Activated CD4-positive, alpha-beta T cell treated with anti-CD3 and anti-CD28 coated beads, Interleukin-2, amount 10 ng/mL, durations not matched to agents 7 days and 5 days (primary cell): ENCODE measurements around the gene TDP2. TPM values are rescaled to one million over a fixed set of nuclear protein-coding genes. Genes with fewer than 3 reads are reported as not detected.
A peak's percentile ranks its signal among the peaks of the same experiment; 100 is the strongest.
"Not testable (repeated sequence)": the region's sequence is repeated elsewhere in the genome, so short reads cannot be mapped to it uniquely, and the experiment has no call there.

Experiments used
- CTCF ChIA-PET: fragments of 350-600 bp; sonication (Branson Sonifier 250); formaldehyde crosslinking; loops from one replicate; lab custom pipeline; 2021; ENCODE audit warnings: antibody characterized with exemption; lab: Charles Lee
- POLR2A ChIA-PET: fragments of 350-600 bp; sonication (Branson Sonifier 250); formaldehyde crosslinking; loops from one replicate; lab custom pipeline; 2021; ENCODE audit warnings: antibody characterized with exemption; lab: Charles Lee
- DNase-seq: peaks from one replicate; pipeline ENCODE4 v3.0.0-alpha.2; 2020
- H3K27ac Mint-ChIP-seq: one replicate; pipeline ENCODE4 v1.8.0; 2021; ENCODE audit warnings: mild to moderate bottlenecking, moderate library complexity, mixed read lengths
- H3K27me3 Mint-ChIP-seq: one replicate; pipeline ENCODE4 v1.8.0; 2021; ENCODE audit warnings: mixed read lengths
- H3K36me3 Mint-ChIP-seq: one replicate; pipeline ENCODE4 v1.8.0; 2021; ENCODE audit warnings: low read depth, mixed read lengths
- H3K4me1 Mint-ChIP-seq: one replicate; pipeline ENCODE4 v1.8.0; 2021; ENCODE audit warnings: mixed read lengths
- H3K4me3 Mint-ChIP-seq: one replicate; pipeline ENCODE4 v1.8.0; 2021; ENCODE audit warnings: mild to moderate bottlenecking, moderate library complexity, mixed read lengths
- H3K9me3 Mint-ChIP-seq: one replicate; pipeline ENCODE4 v1.8.0; 2021; ENCODE audit warnings: mixed read lengths
- total RNA-seq, 2 experiments: library from RNA; stranded (reverse); gene quantifications; one replicate each; pipeline ENCODE4 v1.2.3, GENCODE V29; 2021

The TDP2 gene, protein sequence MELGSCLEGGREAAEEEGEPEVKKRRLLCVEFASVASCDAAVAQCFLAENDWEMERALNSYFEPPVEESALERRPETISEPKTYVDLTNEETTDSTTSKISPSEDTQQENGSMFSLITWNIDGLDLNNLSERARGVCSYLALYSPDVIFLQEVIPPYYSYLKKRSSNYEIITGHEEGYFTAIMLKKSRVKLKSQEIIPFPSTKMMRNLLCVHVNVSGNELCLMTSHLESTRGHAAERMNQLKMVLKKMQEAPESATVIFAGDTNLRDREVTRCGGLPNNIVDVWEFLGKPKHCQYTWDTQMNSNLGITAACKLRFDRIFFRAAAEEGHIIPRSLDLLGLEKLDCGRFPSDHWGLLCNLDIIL
- total RNA-seq = 10 to 100 TPM; 43.0 to 47.1 TPM

DNA sequence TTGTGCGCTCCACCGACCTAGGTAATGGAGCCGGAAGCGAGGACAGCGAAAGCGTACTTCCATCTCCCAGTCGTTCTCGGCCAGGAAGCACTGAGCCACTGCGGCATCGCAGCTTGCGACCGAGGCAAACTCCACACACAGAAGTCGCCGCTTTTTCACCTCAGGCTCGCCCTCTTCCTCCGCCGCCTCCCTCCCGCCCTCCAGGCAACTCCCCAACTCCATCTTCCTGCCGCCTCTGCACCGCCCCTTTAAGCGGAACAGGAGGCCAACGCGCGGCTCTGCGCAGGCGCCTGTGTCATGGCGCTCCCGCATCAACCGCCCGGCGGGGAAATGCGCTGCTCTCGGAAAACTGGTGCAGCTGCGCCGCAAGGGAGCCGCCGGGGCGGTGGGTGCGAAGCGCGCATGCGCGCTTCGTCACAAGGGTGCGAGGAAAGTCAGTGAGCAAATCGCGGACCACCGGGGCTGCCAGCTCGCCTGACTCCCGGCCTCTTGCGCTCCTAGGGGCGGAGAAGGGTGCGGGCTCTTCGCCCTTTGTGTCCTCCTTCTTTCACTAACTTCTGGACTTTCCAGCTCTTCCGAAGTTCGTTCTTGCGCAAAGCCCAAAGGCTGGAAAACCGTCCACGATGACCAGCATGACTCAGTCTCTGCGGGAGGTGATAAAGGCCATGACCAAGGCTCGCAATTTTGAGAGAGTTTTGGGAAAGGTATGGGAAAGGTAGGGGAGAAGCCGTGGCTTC lies at the start of gene TDP2, which contains the start of gene ACOT13:
TSS of gene TDP2 (minus strand) at position 259 of the 737 bp plus-strand sequence. CDS start at position 222, 37 bp downstream.
TSS of gene ACOT13 (plus strand) at position 437 of the 737 bp plus-strand sequence. CDS start at position 624, 187 bp downstream.
- peak within 1 kb of the TSS; percentile 92 for H3K27ac Mint-ChIP-seq
- peaks cover 60% of the 10 kb centered on the region for H3K36me3 Mint-ChIP-seq
- peak within 1 kb of the TSS; percentile 84 for H3K4me3 Mint-ChIP-seq
- POLR2A ChIA-PET = interaction anchor here (0.7 kb wide), 1 partner anchor 48 kb away, joined by 3 read pairs; no protein-coding TSS in a partner anchor
- peaks cover 37% of the 10 kb centered on the region for H3K4me1 Mint-ChIP-seq
- H3K9me3 Mint-ChIP-seq = peaks cover 16% of the 10 kb centered on the region
- CTCF ChIA-PET = interaction anchor here (0.6 to 1.2 kb wide), 4 partner anchors 14 to 115 kb away, joined by 3 to 4 read pairs (median 4); no protein-coding TSS in a partner anchor
- DNase-seq = peak; percentile 96
- H3K27me3 Mint-ChIP-seq = no peaks in the 10 kb centered on the region

DNA sequence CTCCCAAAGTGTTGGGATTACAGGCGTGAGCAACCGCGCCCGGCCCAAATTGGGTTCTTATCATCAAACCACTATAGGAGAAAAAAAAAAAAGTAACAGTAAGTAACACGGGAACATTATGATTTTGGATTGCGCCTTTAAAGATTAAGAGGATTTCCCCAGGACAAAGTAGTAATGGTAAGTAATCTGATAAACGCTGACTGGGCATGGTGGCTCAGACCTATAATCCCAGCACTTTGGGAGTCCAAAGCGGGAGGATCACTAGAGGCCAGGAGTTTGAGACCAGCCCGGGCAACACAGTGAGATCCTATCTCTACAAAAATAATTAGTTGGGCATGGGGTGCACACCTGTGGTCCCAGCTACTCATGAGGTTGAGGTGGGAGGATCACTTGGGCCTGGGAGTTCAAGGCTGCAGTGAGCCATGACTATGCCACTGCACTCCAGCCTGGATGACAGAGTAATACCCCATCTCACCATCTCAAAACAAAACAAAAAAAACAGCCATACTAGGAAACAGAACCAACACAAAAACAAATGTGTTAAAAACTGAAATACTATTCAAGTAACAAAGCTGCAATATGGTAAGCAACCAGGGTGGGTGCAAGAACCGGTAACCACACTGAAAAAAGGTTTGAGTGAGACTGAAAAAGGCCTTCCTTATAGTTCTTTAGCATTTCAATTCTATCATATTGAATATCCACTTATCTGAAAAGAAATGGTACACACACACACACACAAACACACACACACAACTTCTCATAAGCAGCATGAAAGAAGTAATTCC lies 44.0 kb upstream of the TDP2 start:
- Mint-ChIP-seq H3K27ac (no peak overlapping the region), H3K4me3 (no peak overlapping the region), H3K36me3 (peaks cover 75% of the 10 kb centered on the region), H3K9me3 (no peaks in the 10 kb centered on the region), H3K27me3 (no peaks in the 10 kb centered on the region), H3K4me1 (peaks cover 51% of the 10 kb centered on the region)
- no peak for DNase-seq
- POLR2A ChIA-PET = no interaction called here
- CTCF ChIA-PET = interaction anchor here (0.7 to 1.3 kb wide), 3 partner anchors 8 to 62 kb away, joined by 3 read pairs; partner anchors contain the start of gene C6orf62

DNA sequence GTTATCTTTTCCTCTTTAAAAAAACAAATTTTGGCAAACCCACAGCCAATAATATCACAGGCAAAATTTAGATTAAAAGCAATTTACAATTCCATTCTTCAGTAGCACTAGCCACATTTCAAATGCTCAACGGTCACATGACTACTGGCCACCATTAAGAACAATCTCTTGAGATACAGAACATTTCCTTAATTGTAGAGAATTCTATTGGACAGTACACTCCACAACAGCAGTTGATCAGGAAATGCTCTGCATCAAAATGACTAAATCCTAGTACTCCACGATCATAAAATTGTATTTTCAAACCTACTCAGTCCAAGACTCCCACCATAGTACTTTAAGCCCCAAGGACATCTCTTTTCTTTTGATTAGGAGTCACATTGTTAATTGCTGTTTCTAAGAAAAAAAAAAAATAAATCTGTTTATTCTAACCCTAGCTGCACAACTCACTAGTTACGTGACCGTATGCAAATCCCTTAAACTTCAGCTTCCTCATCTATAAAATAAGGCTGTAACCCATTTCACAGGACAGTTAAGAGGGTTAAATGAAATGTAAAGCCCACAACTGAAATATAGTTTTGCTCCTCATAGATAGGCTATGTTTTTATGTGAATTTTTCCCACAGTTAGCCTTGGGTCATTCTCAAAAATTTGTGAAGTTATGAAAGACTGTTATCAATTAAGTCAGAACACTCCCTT lies 42.5 kb upstream of the TDP2 start:
- Mint-ChIP-seq H3K4me1 (peaks cover 44% of the 10 kb centered on the region), H3K9me3 (no peaks in the 10 kb centered on the region)
- POLR2A ChIA-PET = interaction anchor here (0.6 kb wide), 1 partner anchor 297 kb away, joined by 3 read pairs; no protein-coding TSS in a partner anchor

DNA sequence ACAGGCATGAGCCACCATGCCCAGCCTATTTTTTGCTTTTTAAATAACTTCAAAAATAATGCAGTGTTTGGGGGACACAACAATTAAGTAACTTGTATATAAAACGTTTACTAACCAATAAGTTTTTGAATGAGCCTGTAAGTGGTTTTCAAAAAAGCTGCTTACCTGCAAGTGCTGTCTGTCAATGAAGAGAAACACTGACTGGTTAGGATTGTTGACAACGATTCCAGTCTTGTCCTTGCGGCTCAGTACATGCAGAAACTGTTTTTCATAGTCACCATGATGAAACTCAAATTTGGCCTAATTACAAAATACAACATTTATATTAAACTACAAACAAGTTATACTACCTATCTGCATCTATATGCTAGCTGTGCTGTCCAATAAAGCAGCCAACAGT lies 41.9 kb upstream of the TDP2 start:
- Mint-ChIP-seq H3K36me3 (peaks cover 73% of the 10 kb centered on the region), H3K27ac (no peak overlapping the region), H3K27me3 (no peaks in the 10 kb centered on the region), H3K4me1 (peaks cover 43% of the 10 kb centered on the region), H3K4me3 (no peak overlapping the region), H3K9me3 (no peaks in the 10 kb centered on the region)
- CTCF ChIA-PET = interaction anchor here (1.1 kb wide), 1 partner anchor 81 kb away, joined by 3 read pairs; no protein-coding TSS in a partner anchor
- no peak for DNase-seq
- POLR2A ChIA-PET = no interaction called here

More for the DNA sequence above, 42.5 kb upstream of the TDP2 start:
- H3K4me3 Mint-ChIP-seq = no peak overlapping the region
- H3K36me3 Mint-ChIP-seq = peaks cover 73% of the 10 kb centered on the region
- CTCF ChIA-PET = no interaction called here
- H3K27ac Mint-ChIP-seq = no peak overlapping the region
- no peaks in the 10 kb centered on the region for H3K27me3 Mint-ChIP-seq
- DNase-seq = no peak

DNA sequence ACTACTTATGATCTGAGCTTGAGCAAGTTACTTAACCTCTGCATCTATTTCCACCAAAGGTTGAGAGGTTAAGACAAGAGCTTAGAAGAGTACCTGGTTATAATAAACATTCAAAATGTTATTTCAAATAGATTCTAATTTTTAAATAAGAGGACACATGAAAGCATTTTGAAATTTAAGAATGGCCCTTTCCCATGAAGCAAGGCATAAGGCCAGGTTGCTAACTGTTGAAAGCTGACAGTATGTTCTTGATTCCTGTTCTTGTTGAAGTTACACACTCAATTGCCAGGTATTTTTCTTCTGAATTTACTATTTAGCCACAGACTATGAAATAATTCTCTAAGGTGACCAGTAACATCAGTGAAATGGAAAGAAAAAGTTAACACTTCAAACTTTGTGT lies 37.8 kb upstream of the TDP2 start:
- peaks cover 24% of the 10 kb centered on the region for H3K4me1 Mint-ChIP-seq
- POLR2A ChIA-PET = interaction anchor here (0.7 to 1.2 kb wide), 3 partner anchors 13 to 232 kb away, joined by 3 to 8 read pairs (median 3); no protein-coding TSS in a partner anchor

DNA sequence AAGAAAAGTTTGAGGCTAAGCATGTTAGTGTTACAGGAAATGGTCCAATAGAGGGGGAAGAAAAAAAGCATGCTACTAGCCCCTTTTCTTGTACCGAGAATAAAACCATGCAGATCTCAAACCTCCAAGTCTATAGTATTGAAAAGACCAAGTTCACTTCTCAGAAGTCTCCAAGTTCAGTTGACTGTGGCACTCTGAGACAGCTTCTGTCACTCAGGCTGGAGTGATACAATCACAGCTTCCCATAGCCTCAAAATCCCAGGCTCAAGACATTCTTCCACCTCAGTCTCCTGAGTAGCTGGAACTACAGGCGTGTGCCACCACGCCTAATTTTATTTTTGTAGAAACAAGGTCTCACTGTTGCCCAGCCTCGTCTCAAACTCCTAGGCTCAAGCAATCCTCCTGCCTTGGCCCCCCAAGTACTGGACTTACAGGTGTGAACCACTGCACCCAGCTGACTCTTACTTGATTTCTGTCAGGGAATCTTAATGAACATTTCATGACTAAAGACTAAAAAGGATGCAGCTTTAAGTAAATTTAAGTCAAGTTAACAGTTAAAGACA lies 36.1 kb upstream of the TDP2 start:
- H3K9me3 Mint-ChIP-seq = no peaks in the 10 kb centered on the region
- H3K27me3 Mint-ChIP-seq = no peaks in the 10 kb centered on the region
- CTCF ChIA-PET = interaction anchor here (1.3 kb wide), 1 partner anchor 36 kb away, joined by 3 read pairs; the partner anchor contains the start of genes ACOT13 and TDP2
- POLR2A ChIA-PET = no interaction called here
- H3K4me1 Mint-ChIP-seq = peaks cover 22% of the 10 kb centered on the region
- H3K4me3 Mint-ChIP-seq = no peak overlapping the region
- H3K36me3 Mint-ChIP-seq = peaks cover 57% of the 10 kb centered on the region
- DNase-seq = no peak
- no peak overlapping the region for H3K27ac Mint-ChIP-seq

More for the DNA sequence above, 37.8 kb upstream of the TDP2 start:
- Mint-ChIP-seq H3K4me3 (no peak overlapping the region), H3K27ac (no peak overlapping the region), H3K9me3 (no peaks in the 10 kb centered on the region), H3K27me3 (no peaks in the 10 kb centered on the region), H3K36me3 (peaks cover 66% of the 10 kb centered on the region)
- CTCF ChIA-PET = interaction anchor here (1.3 to 1.8 kb wide), 2 partner anchors 14 to 62 kb away, joined by 3 to 6 read pairs; partner anchors contain the start of gene C6orf62
- DNase-seq = no peak

DNA sequence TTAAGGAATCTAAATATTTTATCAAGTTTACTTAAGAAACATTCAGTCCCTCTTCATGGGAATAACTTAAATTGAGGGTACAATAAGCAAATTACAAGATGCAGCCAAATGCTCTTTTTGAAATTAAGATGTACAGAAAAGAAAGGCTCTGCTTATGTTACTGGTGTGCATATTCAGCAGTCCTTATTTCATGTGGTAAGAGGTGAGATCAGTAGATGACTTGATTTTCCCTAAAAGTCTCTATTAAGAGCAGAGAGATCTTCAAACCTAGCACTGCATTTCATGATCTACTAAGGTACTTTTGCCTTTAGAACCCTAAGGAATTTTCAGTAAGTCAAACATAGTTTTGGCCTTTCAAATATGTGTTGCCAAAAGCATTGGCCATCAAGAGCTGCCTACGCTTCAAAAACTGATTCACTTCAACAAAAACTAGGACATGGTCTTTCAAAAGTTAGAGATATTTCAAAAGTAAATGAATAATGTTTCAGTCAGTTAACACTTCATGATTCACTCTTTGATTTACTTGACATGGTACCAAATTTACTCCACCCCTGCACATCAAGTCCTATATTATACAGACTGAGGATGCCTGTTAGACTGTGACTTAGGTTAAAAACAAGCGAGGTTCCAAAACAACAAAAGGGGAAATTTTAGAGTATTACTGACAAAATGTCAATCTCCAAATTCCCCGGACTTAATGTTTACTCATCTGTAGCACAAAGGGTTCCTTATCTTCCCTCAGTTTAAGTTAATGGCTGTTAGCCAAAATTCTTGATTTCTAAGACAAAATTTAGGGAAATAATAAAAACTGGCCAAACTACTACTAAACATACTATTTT lies 33.0 kb upstream of the TDP2 start:
- no peak for DNase-seq
- CTCF ChIA-PET = interaction anchor here (0.6 kb wide), 1 partner anchor 116 kb away, joined by 3 read pairs; no protein-coding TSS in a partner anchor
- Mint-ChIP-seq H3K4me1 (peaks cover 13% of the 10 kb centered on the region), H3K4me3 (no peak overlapping the region), H3K27ac (no peak overlapping the region), H3K36me3 (peaks cover 33% of the 10 kb centered on the region), H3K9me3 (no peaks in the 10 kb centered on the region), H3K27me3 (no peaks in the 10 kb centered on the region)
- POLR2A ChIA-PET = no interaction called here

DNA sequence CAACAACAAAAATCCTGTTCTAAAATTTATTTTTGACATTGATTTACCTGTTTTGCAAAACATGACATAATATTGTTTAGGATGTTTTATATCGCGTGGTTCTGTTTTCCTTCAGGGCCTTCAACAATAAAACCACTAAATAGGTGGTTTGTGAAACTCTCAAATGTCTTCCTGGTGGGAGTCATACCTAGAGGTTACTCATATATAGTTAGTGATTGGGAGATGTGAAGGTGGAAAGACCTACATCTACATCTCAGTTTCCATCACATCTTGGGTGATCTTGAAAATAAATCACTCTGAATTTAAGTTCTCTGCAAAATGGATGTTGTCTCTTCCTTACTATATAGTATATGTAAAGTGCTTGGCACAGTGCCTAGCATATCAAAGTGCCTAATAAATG lies 29.4 kb upstream of the TDP2 start:
- CTCF ChIA-PET = interaction anchor here (1.0 kb wide), 1 partner anchor 112 kb away, joined by 3 read pairs; no protein-coding TSS in a partner anchor
- H3K27ac Mint-ChIP-seq = no peak overlapping the region
- H3K36me3 Mint-ChIP-seq = peaks cover 8% of the 10 kb centered on the region
- H3K27me3 Mint-ChIP-seq = no peaks in the 10 kb centered on the region
- H3K9me3 Mint-ChIP-seq = no peaks in the 10 kb centered on the region
- DNase-seq = no peak
- POLR2A ChIA-PET = no interaction called here
- H3K4me1 Mint-ChIP-seq = peaks cover 13% of the 10 kb centered on the region
- H3K4me3 Mint-ChIP-seq = no peak overlapping the region

DNA sequence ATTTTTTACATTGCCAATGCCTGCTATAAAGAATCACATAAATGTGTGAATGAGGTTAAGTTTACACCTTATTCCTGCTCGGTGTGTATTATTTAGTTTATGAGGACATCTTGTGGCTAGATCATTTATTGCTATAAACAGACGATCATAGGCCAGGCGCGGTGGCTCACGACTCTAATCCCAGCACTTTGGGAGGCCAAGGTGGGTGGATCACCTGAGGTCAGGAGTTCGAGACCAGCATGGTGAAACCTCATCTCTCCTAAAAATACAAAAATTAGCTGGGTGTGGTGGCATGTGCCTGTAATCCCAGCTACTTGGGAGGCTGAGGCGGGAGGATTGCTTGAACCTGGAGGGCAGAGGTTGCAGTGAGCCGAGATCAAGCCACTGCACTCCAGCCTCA lies 28.9 kb upstream of the TDP2 start:
- POLR2A ChIA-PET, H3K9me3 Mint-ChIP-seq, H3K4me3 Mint-ChIP-seq, H3K27ac Mint-ChIP-seq, H3K27me3 Mint-ChIP-seq, H3K36me3 Mint-ChIP-seq: not testable (repeated sequence)
- peak; percentile 22 for DNase-seq
- H3K4me1 Mint-ChIP-seq = peaks cover 13% of the 10 kb centered on the region
- CTCF ChIA-PET = interaction anchor here (1.0 kb wide), 1 partner anchor 112 kb away, joined by 3 read pairs; no protein-coding TSS in a partner anchor

DNA sequence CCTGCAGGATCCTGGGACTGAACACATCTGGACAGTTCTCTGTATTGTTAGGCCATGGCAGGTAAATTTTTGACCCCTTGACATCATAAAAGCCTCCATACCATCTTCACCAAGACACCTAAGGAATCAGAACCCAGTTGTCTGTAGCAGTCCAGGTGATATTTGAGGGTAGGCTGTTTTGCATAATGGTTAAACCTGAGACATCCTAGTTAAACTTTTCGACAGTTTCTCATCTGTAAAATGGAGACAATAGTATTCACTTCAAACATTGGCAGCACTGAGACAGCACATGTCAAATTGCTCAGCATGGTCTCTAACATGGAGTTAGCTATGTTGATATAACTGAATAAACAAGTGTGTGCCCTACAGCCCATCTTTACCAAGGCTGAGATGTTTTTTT lies 27.5 kb upstream of the TDP2 start:
- Mint-ChIP-seq H3K4me1 (peaks cover 13% of the 10 kb centered on the region), H3K27ac (no peak overlapping the region)
- CTCF ChIA-PET = interaction anchor here (1.0 kb wide), 1 partner anchor 11 kb away, joined by 4 read pairs; no protein-coding TSS in a partner anchor

More for the DNA sequence above, 27.5 kb upstream of the TDP2 start:
- Mint-ChIP-seq H3K27me3 (no peaks in the 10 kb centered on the region), H3K4me3 (no peak overlapping the region), H3K9me3 (no peaks in the 10 kb centered on the region), H3K36me3 (peaks cover 2% of the 10 kb centered on the region)
- POLR2A ChIA-PET = no interaction called here
- DNase-seq = no peak
